HT1080 (cell line): ENCODE measurements around the gene UBAP1L. TPM values are rescaled to one million over a fixed set of nuclear protein-coding genes. Genes with fewer than 3 reads are reported as not detected.
"Not testable (repeated sequence)": the region's sequence is repeated elsewhere in the genome, so short reads cannot be mapped to it uniquely, and the experiment has no call there.

ENCODE experiments used
- DNase-seq: peaks from one replicate; pipeline ENCODE4 v3.0.0-alpha.2; 2015; ENCODE audit warnings: low read depth
- total RNA-seq: library from RNA; depleted of rRNA; stranded (reverse); fragments of >200 nt; shearing (Covaris generic); gene quantifications from 2 replicates; pipeline ENCODE4 v1.2.3, GENCODE V29; 2014

Gene UBAP1L
- total RNA-seq, 1 experiment from 2014 or later: 0.37 TPM

DNA sequence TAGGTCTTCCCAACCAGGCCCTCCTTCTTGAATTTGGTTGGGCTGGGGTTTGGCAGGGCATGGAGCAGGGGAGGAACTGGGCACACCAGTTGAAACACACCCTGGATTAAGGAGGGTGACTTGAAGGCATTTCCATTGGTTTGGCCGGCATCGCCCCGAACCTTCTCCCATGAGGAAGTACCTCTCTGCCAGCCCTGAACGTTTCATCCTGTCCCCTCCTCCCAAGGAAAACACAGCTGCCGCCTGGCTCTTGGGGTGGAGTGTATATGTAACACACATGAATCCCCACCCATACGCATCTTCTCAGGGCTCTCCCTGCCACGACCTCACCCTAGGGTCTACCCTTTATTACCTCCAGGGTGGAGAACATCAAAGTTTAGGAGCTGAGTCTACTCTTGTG, 14.6 kb downstream of the UBAP1L start:
- DNase-seq: no peak

DNA sequence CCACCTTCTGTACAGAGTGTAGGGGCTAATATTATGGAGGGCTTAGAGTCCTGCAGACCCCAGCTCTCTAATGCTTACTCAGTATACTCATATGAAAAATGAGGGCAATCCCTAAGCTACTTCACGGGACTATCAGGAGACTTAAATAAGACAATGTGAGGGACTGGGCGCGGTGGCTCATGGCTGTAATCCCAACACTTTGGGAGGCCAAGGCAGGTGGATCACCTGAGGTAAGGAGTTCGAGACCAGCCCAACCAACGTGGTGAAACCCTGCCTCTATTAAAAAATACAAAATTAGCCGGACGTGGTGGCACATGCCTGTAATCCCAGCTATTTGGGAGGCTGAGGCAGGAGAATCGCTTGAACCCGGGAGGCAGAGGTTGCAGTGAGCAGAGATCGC, 15.2 kb downstream of the UBAP1L start:
- not testable (repeated sequence) for DNase-seq

DNA sequence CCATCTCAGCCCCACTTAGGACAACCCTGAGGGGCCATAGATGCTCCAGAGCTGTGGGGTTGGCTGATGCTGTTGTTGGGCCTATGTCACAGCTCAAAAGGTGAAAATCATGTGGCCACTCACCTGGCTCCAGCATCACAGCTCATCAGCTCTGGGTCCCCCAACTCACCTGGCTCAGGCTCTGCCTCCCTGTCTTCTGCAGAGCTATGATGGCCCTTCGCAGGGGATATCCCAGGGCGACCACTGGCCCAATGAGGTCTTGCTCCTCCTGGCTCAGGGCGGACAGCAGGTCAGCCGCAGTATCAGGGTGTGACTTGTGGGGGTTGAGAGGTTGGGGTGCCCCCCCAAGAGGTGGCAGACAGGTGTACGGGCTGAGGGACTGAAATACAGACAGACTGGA, 15.7 kb downstream of the UBAP1L start:
- DNase-seq: no peak

DNA sequence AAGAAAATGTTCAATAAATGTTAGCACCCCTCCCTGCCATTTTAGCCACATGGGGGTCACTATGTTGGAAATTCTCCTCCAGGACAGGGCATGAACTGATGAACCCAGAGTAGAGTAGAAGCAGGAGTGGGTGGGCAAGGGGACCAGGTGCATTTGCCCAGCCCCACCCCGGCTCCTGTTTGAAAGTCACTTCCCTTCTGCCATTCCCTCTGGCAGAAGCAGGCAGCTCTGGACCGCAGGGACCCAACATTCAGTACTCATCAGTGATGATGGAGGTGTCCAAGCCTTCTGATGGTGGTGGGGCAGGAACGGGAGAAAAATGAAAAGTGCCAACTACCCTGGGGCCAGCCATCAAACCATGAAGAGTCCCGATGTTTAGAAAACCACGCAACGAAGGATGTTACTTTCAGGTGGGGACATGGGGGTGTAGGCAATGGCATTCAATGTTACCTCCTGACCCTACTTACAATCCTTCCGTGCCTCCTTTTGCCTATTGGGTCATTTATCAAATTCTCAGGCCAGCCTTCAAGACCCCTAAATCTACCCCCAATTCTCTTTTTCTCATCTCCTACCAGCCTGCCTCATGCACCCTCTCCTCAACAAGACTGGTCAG, 17.2 kb downstream of the UBAP1L start:
- DNase-seq: no peak

DNA sequence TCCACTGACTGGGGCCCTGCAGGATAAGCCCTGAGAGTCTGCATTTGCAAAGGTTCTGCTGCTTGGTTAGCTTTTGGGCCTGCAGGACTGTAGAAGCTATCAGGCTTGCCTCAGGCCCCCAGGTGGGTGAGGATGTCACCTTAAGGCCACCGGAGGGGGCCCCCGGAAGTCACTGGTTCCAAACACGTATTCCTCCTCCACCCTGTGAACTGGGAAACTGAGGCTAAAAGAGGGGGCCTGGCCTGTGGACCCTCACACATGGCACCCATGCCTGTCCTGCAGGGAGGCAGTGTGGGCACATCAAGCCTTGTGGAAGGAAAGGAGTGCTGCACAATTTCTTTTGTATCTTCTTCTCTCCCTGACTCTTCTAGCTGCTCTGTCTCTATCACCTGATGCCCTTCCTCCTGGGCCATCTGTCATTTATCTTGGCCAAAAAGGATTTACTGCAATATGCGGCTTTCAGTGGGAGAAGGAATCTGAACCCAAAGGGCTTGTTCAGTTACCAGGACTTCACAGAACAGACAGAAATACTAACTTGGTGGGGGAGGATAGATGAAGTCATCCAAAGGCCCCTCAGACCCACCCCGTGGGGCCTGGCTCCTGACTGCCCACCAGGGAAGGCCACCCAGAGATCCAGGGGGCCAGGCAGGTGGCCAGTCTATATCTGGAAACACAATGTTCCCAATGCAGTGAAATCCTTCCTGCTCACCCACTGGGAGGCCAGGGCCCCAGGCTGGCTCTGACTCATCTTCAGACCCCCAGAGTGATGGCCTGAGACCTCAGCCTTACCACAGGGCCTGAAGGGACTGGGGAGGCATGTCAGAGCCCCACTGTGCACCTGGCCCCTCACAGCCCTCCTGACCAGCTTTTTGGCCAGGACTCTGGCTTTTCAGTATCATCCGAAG, 18.3 kb downstream of the UBAP1L start:
- no peak for DNase-seq

DNA sequence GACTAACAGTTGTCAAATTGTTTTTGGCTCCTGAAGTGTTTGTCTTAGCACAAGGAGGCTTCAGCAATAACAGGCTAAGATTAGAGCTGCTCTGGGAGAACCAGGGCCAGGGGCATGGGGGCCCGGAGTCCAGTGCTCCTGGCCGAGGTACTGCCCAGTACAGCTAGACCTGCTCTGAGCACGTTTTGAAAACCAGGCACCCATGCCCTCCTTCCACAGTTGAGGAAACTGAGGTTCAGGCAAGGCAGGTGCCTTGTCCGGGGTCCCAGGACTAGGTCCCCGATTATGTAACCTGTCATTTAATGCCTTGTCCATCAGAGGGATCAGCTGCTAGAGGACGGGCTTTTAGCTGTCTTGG, 19.3 kb downstream of the UBAP1L start:
- DNase-seq: no peak

DNA sequence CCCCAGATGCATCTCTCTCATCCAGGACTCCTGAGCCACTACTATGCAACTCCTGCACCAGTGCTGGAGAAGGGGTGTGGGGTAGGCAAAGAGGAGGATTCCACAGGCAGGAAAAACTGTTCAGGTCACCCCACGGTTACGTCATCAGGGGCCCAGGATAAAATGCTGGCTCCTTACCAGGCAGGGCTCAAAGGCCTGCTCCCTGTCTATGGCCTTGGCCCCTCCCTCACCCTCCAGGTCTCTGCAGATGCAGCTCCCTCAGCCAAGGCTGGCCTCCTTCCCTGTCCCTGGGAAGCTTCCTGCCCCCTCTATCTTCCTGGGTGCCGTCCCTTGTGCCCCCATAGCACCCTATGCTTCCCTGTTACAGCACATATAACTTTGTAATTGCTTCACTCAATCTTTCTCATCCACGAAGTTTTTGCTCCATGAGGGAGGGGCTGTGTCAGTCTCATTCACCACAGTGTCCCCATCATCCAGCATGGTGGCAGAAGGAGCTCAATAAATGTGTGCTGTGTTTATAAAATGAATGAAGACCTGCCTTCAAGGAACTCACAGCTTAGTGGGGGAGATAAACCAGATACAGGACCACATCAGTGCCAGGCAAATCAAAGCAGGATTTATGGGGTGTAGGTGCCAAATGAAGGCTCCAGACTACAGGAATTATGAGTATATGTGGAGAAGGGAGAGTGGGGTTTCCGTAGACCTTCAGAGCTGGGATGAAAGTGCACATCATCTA, 19.8 kb downstream of the UBAP1L start:
- no peak for DNase-seq

DNA sequence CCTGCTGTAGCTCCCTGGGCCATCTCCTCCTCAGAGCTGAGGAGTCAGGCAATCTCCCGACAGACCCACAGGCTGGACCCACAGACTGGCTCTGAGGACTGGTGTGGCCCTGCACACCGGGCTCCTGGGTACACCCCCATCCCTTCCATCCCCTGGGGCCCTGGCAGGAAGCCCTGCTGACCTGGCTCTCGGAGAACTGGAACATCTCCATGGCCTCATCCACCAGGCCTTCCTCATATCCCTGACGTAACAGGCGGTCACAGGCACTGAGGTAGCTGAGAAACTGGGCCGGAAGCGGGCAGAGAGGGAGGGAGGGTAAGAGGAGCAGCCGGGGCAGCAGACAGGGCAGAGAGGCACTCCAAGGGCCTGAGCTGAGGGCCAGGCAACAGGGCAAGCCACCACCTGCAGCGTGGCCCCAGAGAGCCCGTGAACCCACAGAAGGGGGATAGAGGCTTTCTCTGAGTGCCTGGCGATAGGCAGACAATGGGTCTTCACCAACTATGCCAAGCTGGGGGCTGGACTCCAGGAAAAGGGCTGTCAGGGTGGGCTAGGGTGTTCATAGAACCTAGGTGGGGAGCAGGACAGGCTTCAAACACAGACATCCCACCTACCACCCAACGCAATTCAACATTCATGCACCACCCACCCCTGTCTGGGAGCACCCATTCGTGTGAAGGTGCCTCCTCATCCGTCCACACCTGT, 20.6 kb downstream of the UBAP1L start:
- no peak for DNase-seq

DNA sequence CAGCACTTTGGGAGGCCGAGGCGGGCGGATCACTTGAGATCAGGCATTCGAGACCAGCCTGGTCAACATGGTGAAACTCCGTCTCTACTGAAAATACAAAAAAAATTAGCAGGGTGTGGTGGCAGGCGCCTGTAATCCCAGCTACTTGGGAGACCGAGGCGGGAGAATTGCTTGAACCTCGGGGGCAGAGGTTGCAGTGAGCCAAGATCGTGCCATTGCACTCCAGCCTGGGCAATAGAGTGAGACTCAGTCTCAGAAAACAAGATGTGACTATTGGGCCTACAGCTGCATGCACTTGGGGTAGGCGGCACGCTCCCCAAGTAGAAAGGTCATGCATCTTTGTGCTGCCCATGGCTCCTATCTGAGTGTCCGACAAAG, 21.2 kb downstream of the UBAP1L start:
- not testable (repeated sequence) for DNase-seq

DNA sequence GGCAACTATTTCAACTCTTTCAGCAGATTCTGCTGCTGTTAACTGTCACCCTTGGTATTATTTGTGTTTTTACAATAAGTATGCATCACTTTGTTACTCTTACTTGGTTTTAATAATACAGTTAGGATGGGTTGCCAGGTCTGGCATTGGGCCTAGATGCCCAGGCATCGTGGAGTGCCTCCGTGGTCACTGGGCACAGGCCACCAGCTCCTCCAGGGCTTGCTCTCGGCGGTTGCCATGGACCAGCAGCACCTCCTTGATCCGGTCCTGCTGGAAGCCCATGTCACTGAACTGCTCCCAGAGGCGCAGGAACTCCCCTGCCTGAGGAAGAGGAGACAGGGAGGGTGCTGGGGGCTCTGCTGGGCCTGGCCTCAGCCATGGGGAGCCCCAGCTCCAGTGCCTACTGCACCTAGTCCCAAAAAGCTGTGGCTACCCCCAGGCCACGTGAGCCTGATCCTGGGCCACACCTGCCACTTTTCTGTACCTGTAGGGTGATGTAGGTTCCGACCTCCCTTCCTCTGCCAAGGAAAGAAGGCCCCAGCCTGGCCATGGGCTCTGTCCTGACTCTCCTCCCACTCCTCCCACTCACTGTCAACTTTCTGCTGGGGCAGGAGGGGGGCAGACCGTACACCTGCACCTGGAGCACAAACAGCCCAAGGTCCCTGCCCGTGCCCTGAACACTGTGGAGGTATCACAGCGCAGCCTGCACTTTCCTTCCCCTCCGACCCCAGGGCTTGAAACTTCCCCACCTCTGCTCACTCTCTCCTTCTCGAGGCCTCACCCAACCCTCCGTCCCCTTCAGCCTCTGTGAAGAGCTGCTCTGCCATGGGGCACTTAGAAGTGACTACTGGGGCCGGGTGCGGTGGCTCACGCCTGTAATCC, 21.8 kb downstream of the UBAP1L start:
- DNase-seq: no peak

DNA sequence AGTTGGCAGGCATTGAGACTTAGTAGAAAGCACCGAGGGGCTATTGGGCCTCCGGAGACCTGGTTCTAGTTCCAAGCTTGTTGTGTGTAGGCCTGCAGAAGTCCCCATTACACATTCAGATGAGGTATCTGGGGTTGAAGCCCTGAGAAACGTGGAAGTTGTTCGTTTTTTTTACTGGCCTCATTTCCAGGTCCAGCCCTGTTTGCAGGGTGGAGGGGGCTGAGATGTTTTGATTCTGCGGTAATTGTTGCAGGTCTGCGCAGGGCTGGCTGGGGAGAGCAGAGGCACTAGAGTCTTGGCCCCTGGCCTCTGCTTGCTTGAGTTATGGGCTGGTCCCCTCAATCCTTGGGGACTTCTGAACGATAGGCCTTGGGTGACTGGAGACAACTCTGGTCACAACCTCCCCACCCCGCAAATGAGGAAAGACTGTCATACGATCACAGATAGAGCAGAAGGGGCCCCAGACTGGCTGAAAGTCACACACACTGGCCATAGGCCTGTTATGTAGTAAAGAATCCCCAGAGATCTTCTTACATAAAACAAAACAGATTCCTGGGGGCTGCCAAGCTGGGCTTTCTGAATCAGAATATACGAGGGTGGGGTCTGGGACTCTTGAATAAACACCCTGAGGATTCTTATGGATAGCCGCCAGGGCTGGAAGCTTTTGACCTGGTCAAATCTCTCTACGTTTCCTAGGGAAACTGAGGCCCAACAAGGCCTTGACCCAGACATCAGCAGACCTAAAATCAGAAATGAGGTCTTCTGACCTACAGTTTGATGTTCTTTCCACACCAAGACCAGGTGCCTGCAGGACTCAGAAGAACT, 22.8 kb downstream of the UBAP1L start:
- no peak for DNase-seq

DNA sequence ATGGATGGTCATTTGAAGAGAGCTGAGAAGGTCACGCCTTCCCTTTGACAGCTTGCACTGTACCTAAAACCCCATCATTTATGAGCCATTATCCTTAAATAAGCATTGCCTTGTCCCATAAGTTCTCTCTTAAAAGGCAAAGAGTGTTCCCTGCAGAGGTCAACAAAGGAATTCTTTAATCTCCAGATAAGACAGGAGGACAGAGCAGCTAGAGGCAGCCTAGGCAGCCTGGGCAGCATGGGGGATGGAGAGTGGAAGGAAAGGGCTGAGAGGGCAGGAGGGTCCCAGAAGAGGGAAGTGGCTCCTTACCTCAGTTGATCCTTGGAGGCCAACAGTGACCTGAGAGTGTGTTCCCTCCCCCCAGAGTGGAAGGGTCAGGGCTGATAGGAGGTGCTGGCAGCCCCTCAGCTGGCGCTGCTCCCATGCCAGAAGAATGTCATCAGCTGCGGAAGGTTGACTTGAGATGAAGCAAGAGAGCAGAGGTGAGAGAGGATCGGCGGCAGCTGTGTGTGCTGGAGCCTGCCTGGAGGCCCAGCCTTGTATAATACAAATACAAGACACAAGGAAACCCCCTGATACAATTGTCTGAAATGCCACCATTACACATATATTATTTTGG, 25.7 kb downstream of the UBAP1L start:
- DNase-seq: no peak

DNA sequence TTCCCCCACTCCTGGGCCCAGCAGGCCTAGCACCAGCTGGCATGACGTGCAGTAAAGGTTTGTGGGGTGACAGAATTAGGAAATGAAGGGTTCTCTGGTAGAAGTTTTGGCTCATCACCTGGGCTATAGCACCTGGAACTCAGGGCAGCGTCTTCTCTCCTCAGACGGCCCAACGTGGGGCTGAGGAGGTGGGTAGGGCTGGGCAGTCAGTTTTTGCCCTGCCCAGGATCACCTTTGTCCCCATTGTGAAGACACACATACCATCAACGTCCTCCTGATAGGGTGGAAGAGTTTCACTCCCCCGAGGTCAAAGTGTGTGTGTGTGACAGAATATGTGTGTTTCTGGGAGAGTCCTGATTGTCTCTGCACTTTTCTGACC, 26.4 kb downstream of the UBAP1L start:
- no peak for DNase-seq

DNA sequence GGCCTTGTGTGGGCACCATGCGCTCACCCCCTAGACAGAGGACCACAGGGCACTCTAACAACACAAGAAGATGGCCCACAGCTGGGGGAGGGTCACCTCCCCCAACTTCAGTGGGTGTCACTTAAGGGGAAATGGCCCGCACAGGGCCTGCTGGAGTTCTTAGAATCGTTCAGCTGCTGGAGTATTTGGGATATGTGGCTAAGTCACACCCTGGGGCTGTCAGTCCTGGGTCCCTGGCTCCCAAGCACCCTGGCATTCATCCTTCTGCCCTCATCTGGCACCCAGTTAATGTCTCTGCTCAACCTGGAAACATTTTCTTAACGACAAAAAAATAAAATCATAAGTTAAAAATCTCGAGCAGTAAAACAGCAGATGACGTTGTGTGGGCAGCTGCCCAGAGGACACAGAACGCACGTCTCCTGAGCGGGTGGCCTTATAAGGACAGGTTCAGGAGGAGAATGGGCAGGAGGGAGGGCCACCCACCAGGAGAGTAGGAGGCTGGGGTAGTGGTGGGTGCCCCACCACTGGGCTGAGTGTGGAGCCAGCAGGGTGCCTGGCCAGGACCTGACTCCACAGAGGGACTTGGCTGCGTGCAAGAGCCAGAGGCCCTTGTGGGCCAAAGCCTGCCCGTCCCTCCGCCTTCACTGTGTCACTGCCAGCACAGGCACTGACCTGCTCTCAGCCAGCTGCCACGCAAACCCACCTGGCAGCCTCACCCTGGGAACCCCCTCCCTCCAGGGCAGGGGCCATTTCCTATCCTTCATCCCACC, 26.9 kb downstream of the UBAP1L start:
- no peak for DNase-seq

DNA sequence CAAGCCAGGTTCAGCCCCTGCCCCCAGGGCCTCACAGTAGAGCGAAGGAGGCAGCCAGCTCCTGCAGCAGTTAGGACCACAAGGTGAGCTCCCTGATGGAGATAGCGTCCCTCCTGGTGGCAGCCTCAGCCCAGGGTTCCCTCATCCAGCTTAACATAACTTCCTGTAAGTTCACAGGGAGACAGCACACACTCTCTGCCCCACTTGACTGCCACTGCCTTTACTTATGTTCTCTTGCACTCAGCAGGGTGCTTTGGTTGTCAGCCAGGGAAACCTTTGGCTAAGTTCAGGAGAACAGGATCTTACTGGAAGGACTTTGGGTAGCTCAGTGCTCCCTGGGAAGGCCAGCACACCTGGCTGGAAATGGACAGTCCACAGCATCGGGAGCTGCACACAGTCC, 27.6 kb downstream of the UBAP1L start:
- no peak for DNase-seq

DNA sequence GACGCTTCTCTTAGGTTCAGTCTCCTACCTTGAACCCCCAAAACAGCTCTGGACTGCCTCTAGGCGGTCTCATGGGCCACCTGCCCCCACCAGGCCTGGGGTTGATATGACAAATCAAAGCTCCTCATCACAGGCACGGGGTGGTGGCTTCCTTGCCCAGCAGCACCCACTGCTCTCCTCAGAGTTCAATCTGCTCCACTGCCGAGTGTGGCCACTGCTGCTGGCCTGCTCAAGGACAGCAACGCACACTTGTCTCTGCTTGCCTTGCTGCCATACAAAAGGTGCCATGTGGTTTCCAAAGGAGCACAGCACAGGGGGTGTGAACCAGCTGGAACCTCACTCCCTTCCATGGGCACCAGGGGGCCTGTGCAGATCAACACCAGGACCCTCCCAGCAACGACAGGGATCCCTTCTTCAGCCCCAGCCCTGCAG, 28.3 kb downstream of the UBAP1L start:
- no peak for DNase-seq

DNA sequence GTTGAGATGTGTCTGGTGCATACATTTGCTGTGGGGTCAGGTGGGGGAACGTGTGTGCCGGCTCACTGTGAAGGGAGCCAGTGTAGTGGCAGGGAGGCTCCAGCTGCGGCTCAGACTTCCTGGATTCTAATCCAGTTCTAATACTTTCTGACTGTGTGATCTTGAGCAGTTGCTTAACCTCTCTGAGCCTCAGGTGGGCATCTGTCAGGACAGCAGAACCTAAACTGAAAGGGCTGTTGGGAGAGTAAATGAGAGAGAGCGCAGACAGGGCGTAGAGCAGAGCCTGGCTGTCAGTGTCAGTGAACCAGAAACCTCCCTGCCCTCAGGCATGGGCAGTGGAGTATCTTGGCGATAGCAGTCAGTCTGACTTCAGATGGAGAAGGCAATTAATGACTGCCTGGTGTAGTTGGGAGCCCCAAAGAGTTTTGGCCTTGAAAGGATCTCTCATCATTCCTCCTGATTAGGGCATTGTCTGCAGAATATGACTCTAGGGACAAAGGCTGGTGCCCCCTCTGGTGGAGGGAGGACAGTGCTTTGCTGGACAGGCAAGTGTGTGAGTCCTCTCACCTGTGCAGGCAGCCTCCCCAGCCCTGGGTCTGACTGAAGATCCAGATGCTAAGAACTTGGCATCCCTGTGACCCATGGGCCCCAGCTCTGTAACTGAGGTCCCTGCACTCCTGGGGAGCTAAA, 28.9 kb downstream of the UBAP1L start:
- DNase-seq: no peak

DNA sequence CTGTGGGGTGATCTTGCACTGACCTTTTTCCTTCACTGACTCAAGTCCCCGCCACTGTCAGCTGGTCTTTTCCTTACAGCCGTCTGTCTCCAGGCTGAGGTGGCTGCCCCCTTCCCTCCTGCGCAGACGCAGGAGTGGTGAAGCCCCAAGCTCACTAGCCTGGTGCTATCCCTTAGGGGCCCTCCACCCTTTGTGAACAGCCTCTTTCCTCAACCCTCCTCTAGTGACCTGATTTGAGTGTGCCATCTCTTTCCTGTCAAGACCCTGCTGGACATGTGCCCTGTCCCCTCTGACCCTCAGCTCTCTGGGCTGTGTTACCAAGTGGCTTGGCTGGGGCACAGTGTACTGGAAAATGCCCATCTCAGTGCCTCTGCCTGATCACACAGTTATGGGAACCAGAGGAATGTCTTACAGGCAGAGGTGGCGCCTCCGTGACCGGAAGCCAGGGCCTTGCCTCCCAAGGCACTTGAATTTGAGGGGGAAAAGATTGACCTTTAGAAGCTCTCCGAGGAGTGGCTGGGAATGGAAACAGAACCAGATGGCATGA, 29.7 kb downstream of the UBAP1L start:
- no peak for DNase-seq
